ENCODE data around the gene SLC2A3.
"Not testable (repeated sequence)": the region's sequence is repeated elsewhere in the genome, so short reads cannot be mapped to it uniquely, and the experiment has no call there.

- TF ChIP-seq, protein P1, sequence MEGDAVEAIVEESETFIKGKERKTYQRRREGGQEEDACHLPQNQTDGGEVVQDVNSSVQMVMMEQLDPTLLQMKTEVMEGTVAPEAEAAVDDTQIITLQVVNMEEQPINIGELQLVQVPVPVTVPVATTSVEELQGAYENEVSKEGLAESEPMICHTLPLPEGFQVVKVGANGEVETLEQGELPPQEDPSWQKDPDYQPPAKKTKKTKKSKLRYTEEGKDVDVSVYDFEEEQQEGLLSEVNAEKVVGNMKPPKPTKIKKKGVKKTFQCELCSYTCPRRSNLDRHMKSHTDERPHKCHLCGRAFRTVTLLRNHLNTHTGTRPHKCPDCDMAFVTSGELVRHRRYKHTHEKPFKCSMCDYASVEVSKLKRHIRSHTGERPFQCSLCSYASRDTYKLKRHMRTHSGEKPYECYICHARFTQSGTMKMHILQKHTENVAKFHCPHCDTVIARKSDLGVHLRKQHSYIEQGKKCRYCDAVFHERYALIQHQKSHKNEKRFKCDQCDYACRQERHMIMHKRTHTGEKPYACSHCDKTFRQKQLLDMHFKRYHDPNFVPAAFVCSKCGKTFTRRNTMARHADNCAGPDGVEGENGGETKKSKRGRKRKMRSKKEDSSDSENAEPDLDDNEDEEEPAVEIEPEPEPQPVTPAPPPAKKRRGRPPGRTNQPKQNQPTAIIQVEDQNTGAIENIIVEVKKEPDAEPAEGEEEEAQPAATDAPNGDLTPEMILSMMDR (conservative IDR thresholded peaks at IDR 0.05; ENCODE audit: low read length), result not testable (repeated sequence)
- not testable (repeated sequence) for TF ChIP-seq EZH2phosphoT487 (IDR thresholded peaks at IDR 0.05; ENCODE audit: borderline replicate concordance)
Observed at GRCh38 chr12:7971765-7972164, 35.8 kb upstream of the SLC2A3 start.

All from Loucy (cell line).